Activated T-cell treated with anti-CD3 and anti-CD28 coated beads, Interleukin-2, amount 50 U/mL, for 48 hours (primary cell): ENCODE measurements around the gene ARID3B.
"Not testable (repeated sequence)": the region's sequence is repeated elsewhere in the genome, so short reads cannot be mapped to it uniquely, and the experiment has no call there.

Source experiments
- DNase-seq, 2 experiments: peaks; one replicate each; pipeline ENCODE4 v3.0.0-alpha.2; 2020

The ARID3B gene

DNA sequence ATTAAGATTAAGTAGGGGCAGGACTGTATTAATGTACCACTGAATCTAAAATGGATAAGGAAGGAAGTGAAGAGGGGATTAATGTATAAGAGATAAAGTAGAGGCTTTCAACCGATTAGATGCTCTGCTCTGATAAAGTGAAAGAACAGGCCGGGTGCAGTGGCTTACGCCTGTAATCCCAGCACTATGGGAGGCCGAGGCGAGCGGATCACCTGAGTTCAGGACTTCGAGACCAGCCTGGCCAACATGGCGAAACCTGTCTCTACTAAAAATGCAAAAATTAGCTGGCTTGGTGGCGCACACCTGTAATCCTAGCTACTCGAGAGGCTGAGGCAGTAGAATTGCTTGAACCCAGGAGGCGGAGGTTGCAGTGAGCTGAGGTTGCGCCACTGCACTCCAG lies 1.5 kb upstream of the ARID3B start:
- not testable (repeated sequence) for DNase-seq

DNA sequence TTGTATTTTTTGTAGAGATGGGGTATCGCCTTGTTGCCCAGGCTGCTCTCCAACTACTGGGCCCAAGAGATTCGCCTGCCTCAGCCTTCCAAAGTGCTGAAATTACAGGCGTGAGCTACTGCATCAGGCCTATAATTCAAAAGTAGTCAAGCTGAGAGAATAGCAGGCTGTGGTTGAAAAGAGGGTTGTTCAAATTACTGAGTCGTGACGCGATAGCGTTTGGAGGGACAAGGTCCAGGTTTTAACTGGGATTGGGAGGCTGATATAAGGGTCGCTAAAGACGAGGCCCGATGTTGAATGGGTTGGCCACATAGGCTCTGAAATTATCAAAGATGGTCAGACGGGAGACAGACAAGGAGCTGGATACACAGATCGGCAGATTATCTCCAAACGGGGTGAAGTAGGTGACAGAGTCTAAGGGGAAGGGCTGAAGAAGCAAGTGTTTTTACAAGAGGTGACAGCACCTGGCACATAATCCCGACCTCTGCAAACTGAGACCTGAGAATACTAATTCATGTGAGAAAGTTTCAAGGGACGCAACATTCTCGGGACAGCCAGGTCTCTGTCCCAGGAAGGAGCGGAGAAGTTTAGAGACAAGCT lies 759 bp upstream of the ARID3B start:
- DNase-seq, result no peak

- DNase-seq, result peak; percentile 75 to 79
Observed at GRCh38 chr15:74541494-74542165, 610 bp downstream of the ARID3B start.

GRCh38 chr15:74542166-74543042 lies 1.4 kb downstream of the ARID3B start:
- no peak for DNase-seq

GRCh38 chr15:74543043-74543422 lies 2.0 kb downstream of the ARID3B start:
- no peak for DNase-seq

GRCh38 chr15:74543583-74543982 lies 2.6 kb downstream of the ARID3B start:
- DNase-seq, result peak; percentile 33 to 48

GRCh38 chr15:74545086-74545485 lies 4.1 kb downstream of the ARID3B start:
- DNase-seq, result no peak

- DNase-seq, result peak; percentile 98 to 99
Observed at GRCh38 chr15:74545776-74546656, 5.0 kb downstream of the ARID3B start.

DNA sequence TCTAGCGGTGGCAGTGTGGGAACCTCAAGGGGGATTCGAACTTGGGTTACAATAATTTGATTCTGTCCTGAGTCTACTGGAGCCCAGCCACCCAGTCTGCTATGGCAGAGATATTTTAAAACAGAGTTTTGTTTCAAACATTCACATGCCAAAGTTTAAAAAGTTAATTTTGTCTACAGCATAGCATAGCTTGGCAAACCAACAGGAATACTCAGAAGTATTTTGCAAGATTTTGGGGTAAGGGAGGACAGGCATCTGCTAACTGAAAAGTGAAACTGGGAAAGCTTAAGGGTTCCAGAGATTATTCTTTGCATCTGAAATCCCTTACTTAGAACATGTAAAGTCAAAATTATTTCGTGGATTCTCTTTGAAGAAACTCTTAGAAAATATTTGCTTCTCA lies 6.6 kb downstream of the ARID3B start:
- no peak for DNase-seq

DNA sequence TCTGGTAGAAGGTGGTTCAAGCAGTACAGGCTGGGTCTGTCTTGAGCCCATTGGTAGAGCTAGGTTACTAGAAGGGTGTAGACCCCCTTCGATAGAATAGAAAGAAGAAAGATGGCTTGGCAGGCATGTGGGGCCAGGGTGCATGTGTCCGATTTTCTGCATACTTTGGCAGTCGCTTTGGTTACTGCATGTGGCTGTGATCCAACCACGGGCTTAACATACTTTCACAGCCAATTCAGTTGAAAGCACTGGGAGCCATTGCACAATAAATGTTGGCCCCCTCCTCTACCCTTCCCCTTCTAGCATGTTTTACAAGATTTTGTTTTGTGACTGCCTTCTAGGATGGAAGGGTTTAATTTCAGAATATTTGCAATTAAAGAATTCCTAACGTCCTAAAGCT lies 7.2 kb downstream of the ARID3B start:
- no peak for DNase-seq

DNA sequence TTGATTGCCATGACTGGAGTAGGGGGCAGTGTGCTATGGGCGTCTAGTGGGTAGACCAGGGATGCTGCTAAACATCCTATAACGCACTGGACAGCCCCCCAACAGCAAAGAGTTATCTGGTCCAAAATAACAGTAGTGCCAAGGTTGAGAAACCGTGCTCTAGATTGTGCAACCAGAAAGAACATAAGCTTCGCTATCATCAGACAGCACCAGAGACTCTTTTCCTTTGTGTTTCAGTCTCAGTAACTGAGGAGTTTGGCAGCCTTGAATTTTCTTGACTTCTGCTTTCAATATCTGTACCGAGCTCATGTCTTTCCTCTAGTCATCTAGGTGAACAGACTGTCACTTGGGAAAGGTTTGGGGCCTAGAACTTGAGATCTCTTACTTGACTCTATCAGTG lies 8.8 kb downstream of the ARID3B start:
- no peak for DNase-seq

GRCh38 chr15:74551714-74552113 lies 10.7 kb downstream of the ARID3B start:
- no peak for DNase-seq

- DNase-seq, result no peak
Observed at GRCh38 chr15:74552773-74553441, 11.9 kb downstream of the ARID3B start.

- DNase-seq, result no peak
Observed at GRCh38 chr15:74555192-74555591, 14.2 kb downstream of the ARID3B start.

GRCh38 chr15:74558706-74559105 lies 17.7 kb downstream of the ARID3B start:
- DNase-seq, result no peak

GRCh38 chr15:74563442-74563841 lies 22.4 kb downstream of the ARID3B start:
- DNase-seq, result no peak

GRCh38 chr15:74564182-74564581 lies 23.2 kb downstream of the ARID3B start:
- DNase-seq, result no peak

DNA sequence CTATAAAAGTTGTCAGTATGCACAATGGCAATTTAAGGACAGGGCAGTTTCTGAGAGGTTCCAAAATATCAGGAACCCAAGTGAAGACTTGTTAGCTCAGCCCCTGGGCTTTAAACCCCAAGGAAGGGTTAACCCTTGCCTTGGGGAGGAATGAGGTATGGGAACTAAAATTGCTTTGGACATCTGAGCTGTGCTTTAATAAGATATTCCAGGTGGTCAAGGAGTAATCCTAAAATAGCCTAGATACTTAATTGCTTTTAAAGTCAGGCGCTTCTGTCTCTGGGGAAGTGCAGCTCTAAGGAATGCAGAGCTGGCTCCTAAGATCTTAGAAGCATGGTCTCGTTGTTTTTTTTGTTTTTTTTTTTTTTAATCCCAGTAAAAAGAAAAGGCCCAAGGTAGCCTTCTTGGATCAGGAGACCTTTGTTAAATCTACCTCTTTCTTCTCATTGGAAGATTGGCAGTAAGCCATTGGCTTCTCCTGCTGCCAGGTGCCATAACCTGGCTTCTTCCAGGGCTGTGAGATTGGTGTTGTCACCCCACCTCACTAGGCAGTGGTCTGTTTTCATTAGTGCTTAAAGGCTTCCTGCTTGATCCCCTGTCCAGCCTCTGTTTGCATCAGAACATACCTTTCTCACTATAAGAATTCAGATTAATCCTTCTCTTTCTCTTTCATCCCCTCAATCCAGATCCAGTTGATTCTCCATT lies 24.5 kb downstream of the ARID3B start:
- no peak for DNase-seq

- DNase-seq, result no peak
Observed at GRCh38 chr15:74568594-74568993, 27.6 kb downstream of the ARID3B start.

- no peak for DNase-seq
Observed at GRCh38 chr15:74569731-74570070, 28.7 kb downstream of the ARID3B start.

- DNase-seq, result no peak
Observed at GRCh38 chr15:74571191-74571590, 30.2 kb downstream of the ARID3B start.

DNA sequence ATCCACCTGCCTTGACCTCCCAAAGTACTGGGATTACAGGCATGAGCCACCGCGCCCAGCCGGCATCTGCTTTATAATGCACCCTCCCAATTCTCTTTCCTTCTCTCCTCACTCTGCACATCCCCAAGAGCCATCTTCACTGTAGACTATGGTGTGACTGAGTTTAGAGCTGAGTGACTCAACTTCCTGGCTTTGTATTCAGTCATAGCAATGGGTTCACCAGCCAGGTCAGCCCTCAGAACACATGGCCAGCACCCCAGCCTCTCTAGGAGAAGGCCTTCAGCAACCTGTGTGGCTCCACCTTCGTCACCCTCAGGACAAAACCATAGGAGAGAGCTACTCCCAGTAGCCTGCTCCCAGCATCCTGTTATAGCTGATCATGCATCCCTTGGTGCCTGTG lies 33.0 kb downstream of the ARID3B start:
- no peak for DNase-seq
